Central memory CD4-positive, alpha-beta T cell (primary cell): ENCODE data around the gene VEGFC.

Experiments
- DNase-seq: peaks from one replicate; pipeline ENCODE4 v3.0.0; 2022

The VEGFC gene

DNA sequence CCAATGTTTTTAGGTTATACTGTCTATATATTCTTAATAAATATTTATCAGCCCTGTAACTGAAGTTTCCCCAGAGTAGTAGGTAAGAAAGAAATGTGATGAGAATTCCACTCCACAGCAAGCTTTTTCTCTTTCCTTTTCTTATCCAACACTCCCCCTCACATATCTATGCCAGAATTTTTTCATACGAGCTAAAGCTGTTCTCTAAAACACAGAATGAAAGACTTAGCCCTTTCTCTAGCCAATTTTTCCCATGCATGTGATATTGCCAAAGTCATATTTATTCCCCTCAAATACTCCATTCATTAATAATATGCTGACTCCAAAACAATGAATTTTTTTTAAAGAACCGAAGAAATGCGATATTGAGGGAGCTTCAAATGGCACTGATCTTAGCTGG, 32.3 kb downstream of the VEGFC start:
- no peak for DNase-seq

GRCh38 chr4:176758731-176759130, 34.0 kb downstream of the VEGFC start:
- no peak for DNase-seq

GRCh38 chr4:176758323-176758722, 34.4 kb downstream of the VEGFC start:
- DNase-seq = no peak

DNA sequence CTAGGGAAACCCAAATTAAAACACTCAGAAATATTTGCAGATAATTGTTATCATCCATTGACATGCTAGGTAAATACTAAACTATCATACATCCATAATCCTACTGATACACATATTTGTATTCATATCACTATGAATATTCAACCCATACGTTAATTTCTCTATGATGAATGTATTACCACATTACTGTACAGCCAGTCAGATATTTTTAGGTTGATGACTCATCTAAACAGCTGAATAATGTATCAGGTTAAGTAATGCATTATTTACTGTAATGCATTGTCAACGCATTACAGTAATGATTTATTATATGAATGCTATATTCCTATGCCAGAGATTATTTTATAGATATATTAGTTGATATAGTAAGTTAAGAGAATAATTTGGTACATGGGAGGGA, 37.1 kb downstream of the VEGFC start:
- DNase-seq = no peak

- DNase-seq = no peak
Measured at GRCh38 chr4:176755001-176755400, 37.7 kb downstream of the VEGFC start.

DNA sequence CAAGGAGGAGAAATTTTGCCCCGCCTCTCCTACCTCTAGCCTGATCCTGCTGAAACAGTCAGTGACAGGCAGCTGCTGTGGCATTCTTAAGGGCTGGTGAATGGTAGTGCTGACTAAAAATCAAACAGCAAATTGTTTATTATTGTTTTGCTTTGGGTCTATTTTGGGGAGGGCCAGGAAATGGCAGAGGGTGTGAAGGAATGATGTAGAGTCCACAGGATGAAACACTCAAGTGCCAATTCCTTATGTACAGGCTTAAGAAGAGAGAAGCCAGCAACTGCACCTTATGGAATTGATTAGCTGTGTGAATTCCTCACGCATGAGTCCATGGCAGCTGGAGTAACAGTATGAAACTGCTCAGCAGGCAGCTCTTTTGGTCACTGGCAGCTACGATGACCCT, 39.7 kb downstream of the VEGFC start:
- no peak for DNase-seq

DNA sequence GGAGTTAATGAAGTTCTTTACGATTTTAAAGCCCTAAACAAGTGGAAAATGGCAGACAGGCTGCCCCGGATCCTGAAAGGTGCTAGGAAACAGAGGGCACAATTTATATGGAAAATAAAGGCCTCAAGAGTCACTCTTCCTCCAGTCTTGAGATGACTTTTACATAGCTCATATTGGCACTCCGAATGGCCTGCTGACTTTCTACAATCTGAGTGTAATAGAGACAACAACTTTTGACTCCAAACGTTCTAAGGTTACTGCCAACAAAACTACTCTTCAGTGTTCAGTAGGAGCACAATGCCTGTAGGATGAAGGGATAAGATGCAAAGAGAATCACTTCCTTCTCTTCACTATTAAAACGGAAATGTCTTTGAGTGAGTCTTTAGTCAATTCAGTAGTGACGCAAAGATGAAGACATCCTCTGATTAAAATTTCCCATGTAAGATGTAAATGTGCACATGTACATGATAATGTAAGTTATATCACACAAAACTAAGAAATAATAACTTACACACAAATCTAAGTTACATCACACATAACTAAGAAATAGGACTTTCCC, 40.5 kb downstream of the VEGFC start:
- DNase-seq = no peak

GRCh38 chr4:176751061-176751460, 41.7 kb downstream of the VEGFC start:
- no peak for DNase-seq

DNA sequence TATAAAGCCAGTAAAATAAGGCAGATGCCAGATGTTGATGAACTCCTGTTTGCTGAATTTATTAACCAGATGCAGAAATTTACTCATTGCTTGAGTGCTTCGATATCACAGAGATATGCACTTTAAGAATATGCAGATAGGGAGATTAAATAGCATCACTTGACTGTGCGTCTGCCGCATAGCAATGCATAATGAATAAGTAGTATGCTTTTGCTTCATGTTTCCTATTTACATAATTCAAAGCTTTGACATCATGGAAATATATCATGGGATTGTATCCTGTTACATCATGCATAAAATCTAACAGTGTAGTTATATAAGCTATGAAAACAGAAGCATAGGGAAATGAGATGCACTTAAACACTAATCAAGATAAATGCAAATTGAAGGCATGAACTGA, 45.9 kb downstream of the VEGFC start:
- DNase-seq = no peak

- DNase-seq = no peak
Measured at GRCh38 chr4:176745902-176746301, 46.8 kb downstream of the VEGFC start.

DNA sequence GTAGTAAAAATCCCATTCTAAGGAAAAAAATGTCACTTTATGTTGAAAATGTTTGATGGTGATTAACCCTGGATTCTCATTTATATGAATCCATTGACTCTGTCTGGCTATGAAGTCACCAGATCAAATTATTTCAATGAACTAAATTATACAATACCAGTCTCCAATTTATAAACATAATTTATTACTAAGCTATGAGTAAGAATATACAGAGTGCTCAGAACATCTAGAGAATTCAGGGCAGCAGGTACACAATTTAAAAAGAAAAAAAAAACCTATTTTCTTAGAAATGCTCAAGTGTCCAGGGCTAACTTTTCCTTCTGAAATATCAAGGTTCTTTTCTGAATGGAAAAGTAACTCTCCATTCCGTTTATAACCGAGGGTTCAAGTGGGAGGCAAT, 48.6 kb downstream of the VEGFC start:
- DNase-seq = no peak

GRCh38 chr4:176742211-176742610, 50.5 kb downstream of the VEGFC start:
- no peak for DNase-seq

DNA sequence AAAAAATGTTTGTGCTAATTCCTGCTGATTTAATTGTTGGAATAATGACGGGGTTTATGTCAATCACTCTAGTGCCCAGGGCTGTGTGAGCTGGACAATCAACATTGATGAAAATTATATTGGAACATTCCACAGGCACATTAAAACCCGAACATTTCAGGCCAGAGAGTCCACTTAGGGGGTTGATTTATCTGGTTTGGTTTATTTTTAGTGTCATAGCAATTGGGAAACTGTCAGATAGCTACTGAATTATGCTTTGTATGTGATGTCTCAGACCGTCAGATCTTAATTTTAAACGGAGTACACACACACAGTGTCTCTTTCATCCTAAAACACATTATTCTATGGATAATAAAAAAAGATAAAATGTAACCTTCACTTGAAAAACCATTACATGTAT, 51.5 kb downstream of the VEGFC start:
- no peak for DNase-seq

GRCh38 chr4:176735300-176735699, 57.4 kb downstream of the VEGFC start:
- DNase-seq = no peak

DNA sequence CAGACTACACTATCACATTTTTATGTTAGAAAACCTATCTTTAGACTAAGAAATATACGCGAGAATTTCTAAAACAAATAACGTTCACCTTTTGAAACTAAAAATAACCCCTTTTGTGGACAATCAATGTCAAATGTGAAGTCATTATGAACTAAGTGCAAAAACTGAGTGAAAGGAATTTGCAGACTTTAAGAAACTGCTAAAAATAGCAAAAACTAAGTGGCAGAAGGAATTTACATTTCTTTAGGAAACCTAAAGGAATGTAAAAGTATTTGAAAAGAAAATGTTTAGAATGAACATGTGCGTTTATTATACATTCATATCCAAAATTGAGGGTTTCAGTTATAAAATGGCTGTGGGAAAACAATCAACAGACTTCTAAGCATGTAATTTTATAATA, 58.3 kb downstream of the VEGFC start:
- no peak for DNase-seq

DNA sequence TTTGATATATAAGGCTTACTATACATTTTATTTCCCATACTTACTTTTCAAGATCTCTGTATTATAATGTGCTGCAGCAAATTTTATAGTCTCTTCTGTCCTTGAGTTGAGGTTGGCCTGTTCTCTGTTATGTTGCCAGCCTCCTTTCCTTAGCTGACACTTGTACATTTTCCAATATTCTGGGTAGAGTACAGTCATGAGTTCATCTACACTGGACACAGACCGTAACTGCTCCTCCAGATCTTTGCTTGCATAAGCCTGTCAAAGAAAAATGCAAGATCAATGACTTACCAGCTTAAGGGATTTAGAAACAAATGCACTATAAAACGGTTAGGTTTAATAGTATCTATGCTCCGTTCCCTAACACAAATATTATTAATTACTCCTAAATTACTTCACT, 63.2 kb downstream of the VEGFC start:
- no peak for DNase-seq

DNA sequence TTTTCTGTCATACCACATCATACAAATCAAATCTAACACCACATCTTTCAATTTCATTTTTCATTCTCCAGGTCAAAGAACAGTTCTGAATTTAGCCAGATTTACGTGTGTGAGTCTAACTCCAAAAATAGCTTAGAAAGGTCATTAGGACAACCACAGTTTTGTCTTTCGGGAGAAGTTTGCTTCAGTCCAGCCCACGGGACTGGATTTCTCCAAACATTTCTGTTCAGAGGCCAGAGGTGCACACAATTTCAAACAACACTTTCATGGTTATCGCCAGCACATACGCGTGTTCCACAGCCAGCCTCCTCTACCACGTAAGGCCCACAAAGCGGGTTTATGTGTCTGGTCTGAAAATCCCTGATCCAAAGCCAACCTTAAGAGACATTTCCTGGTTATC, 65.9 kb downstream of the VEGFC start:
- DNase-seq = no peak

GRCh38 chr4:176721459-176721858, 71.3 kb downstream of the VEGFC start:
- DNase-seq = no peak

DNA sequence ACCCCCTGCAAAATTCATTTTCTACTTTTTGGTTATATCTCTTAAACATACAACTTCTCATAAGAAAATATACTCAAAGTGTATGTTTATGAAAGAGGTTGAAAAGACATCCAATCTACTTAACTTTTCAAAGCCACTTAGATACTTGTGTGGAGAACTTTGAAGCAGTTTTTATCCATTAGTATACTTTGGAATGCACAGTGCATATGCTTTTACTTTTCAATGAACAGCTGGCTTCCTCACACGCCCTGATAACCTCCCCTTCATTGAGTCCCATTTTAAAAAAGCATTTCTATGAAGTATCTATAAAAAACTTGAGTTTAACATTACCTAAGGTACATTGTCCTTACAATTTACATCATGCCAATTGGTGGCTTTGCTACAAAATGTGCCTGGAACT, 73.8 kb downstream of the VEGFC start:
- DNase-seq = no peak

GRCh38 chr4:176717237-176717636, 75.5 kb downstream of the VEGFC start:
- DNase-seq = no peak

GRCh38 chr4:176709417-176709816, 83.3 kb downstream of the VEGFC start:
- DNase-seq = no peak

GRCh38 chr4:176708771-176709311, 83.9 kb downstream of the VEGFC start:
- no peak for DNase-seq

GRCh38 chr4:176690716-176691115, 102.0 kb downstream of the VEGFC start:
- DNase-seq = no peak

DNA sequence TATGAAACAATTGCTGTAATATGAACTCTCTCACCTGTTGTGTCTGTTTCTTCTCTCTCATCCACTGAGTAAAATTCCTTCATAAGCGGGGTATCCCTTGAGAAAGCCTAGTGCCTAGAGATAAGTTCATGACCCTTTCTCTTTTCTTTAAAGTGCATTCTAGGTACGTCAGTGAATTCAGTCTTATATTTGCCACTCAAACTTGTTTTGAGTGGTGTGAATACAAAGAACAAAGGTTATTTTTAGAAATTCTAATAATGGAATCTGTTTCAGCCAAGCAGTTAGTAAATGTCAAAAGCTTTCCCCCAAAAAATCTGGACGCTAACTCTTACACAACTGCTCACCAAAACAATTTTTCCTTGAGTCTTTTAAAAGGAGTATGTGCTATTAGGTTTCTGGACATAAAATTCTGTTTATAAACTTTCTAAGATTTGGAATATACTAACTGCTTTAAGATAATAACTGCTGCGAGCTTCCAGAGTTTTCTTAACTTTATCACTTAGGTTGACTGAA, 112.0 kb downstream of the VEGFC start:
- no peak for DNase-seq

GRCh38 chr4:176676901-176677300, 115.8 kb downstream of the VEGFC start:
- DNase-seq = no peak
